Stimulated activated CD4-positive, alpha-beta T cell treated with anti-CD3 and anti-CD28 coated beads, TNF-alpha, amount 100 ng/mL, for 4 hours (primary cell): Measurements from ENCODE around the gene GTF3C2.
"Not testable (repeated sequence)": the region's sequence is repeated elsewhere in the genome, so short reads cannot be mapped to it uniquely, and the experiment has no call there.

Experiments used
- DNase-seq, 3 experiments: peaks; one replicate each; pipeline ENCODE4 v3.0.0-alpha.2; 2020; ENCODE audit warnings: low read depth in 3 of 3

The GTF3C2 gene

GRCh38 chr2:27322301-27322765 lies 34.2 kb downstream of the GTF3C2 start:
- DNase-seq: no peak

DNA sequence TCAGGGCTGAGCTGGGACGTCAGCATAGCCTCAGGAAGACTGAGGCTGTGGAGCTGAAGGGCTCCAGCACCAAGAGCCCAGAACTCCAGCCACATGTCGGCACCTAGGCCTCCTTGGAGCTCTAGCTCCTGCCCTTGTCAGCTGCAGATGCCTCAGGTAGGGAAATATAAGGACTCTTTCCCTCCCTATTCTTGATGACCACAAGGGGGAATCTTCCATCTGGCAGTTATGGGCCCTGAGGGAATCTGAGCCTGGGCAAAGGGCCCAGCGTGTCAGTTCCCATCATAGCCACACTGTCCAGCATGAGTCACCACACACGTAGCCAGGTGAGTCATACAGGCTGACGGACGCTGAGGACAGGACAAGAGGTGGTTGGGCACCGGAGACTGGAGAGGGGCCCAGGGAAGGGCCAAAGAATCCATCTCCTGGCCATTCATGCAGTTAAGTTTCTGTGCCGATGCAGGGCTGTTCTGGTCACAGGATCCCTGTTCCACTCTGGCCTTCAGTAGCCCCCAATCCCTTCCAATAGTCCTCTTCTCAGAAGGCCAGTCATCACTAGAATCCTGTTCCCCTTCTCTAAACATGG lies 35.5 kb downstream of the GTF3C2 start:
- no peak for DNase-seq

- DNase-seq: not testable (repeated sequence)
These were observed 36.7 kb downstream of the GTF3C2 start for GRCh38 chr2:27319839-27320238.

- no peak for DNase-seq
These were observed 39.7 kb downstream of the GTF3C2 start for GRCh38 chr2:27316655-27317412.

GRCh38 chr2:27315122-27315521 lies 41.4 kb downstream of the GTF3C2 start:
- no peak for DNase-seq

DNA sequence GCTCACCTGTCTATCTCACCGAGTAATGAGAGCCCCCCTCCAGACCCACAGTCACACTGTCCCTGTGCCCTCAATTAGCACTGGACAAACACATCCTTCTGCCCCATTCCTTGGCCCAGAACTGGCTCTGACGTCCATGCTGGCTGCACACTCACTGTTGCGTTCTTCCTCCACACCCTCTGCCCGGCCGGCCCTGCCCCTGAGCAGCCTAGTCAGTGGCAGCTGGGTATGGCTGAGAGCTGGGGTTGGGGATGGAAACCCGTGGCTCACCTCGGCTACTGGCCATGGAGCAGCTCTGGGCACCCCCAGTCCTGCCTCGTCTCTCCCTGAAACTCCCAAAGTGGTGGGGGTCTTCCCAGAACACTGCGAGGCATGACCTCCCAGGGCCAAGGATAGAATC lies 41.9 kb downstream of the GTF3C2 start:
- no peak for DNase-seq

- DNase-seq: no peak
These were observed 42.5 kb downstream of the GTF3C2 start for GRCh38 chr2:27313882-27314645.

GRCh38 chr2:27312152-27312551 lies 44.4 kb downstream of the GTF3C2 start:
- DNase-seq: no peak

- DNase-seq: no peak
These were observed 46.9 kb downstream of the GTF3C2 start for GRCh38 chr2:27309651-27310050.

DNA sequence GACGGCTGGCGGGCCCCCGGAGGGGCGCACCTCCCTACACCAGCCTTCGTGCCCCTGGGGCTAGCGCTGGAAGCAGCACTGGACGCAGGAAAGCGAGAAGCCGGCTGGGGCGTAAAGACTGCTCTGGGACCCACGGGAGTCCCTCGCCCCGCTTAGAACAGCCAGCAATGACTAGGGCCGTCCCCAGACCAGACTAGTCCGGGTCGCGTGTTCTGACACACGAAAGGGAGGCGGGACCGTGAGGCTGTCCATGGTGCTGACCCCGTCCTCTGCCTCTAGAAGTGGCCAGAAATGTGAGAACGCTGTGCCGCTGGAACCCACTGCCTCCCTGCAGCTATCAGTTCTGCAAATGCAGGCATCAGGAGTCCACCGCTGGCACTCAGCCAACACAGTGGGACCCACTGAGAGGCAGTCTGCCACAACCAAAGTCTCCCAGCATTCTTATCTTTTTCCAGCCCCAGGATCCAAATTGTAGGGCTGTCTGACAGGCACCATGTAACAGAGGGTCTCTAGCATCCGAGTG lies 48.1 kb downstream of the GTF3C2 start, which contains the start of gene UCN:
TSS of gene UCN (minus strand) at position 87 of the 523 bp plus-strand sequence. CDS start 550 bp downstream, outside the sequence.
- DNase-seq: no peak

DNA sequence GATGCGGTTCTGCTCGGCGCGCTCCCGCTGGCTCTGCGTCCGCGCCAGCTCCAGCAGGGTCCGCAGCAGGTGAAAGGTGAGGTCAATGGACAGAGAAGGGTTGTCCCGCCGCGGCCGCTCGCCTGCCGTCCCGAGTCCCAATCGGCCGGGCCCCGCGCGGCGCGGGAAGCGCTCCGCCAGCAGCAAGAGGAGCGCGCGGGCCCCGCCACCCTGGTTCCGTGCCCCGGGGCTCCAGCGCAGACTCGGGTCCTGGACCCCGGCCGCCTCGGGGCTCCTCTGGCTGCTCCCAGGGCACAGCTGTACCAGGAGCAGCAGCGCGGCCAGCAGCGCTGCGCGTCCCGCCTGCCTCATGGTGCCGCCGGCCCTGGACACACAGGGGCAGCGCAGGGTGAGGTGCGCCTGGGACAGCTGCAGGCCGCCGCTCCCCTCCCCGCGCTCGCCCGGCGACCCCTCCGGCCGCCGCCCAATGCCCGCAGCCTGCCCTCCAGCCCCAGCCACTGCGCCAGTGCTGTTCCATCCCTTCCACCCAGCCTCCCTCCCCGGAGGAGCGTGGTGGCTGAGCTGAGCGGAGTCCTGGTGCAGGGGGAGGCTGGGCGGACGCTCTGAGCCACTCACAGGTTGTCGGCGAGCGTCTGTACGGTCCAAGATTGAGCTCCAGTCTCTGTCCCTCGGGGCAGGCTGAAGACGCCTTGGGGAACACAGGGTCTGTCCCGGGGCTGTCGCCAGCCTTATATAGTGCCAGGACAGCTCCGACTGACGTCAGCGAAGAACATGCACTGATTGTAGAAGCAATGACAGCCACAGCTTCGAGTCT lies 48.8 kb downstream of the GTF3C2 start:
- DNase-seq: no peak

DNA sequence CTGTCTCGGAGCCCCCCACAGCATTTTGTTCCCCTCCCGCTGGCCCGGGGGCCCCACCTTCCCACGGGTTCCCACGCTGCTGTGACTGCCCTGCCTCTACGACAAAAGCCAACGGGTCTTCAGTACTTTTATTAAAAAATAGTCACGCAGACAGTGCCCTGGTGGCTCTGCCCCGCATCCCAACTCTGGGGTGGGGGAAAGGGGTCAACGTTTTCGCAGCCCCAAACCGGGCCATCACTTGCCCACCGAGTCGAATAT lies 49.3 kb downstream of the GTF3C2 start:
- no peak for DNase-seq

DNA sequence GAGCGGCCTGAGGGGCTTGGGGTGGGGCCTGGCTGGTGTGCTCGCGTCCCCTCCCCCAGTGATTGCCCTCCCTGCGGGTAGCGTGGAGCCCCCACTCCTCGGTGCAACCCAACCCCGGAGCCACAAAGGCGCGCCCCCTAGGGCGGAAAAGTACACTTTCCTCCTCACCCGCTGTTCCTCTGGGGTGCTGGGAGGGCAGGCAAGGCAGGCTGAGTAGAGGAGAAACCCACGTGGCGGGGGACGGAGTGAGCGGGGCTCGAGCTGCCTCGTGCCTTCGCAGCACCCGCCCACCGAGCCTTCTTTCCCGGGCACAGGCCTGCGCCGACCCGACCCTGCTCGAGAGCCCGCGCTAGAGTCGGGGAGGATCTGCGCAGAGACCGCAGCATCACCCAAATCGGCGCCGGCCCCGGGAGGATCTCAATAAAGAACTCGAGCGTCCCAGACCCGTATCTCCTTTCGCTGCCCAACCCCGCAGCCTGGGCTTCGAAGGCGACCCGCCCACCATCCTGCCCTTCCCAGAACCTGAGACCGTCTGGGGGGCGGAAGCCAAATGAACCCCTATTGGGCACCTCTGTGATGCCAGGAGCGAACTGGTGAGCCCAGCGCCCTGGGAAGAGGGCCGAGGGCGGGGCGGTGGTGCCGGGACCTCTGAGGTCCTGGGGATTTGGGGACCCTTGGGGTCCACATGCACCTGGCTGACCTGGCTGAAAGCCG lies 49.8 kb downstream of the GTF3C2 start:
- DNase-seq: peak in 1 of 3 experiments; percentile 26

GRCh38 chr2:27306136-27306535 lies 50.4 kb downstream of the GTF3C2 start:
- no peak for DNase-seq

GRCh38 chr2:27305516-27305915 lies 51.0 kb downstream of the GTF3C2 start:
- DNase-seq: no peak

GRCh38 chr2:27304488-27305240 lies 51.9 kb downstream of the GTF3C2 start:
- DNase-seq: no peak

- DNase-seq: peak in 1 of 3 experiments; percentile 28
These were observed 53.2 kb downstream of the GTF3C2 start for GRCh38 chr2:27303093-27304025.

DNA sequence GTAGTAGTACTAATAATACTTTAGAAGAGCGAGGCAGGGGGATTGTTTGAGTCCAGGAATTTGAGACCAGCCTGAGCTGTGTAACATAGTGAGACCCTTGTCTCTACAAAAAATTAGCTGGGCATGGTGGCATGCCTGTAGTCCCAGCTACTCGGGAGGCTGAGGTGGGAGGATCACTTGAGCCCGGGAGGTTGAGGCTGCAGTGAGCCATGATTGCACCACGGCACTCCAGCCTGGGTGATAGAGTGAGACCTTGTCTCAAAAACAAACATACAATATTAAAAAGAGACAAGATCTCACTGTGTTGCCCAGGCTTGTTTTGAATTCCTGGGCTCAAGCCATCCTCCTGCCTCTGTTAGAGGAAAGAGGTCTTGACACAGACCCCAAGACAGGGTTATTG lies 56.0 kb downstream of the GTF3C2 start:
- not testable (repeated sequence) for DNase-seq

- no peak for DNase-seq
These were observed 58.0 kb downstream of the GTF3C2 start for GRCh38 chr2:27298391-27299080.
